Stimulated activated CD4-positive, alpha-beta T cell treated with anti-CD3 and anti-CD28 coated beads, Interleukin-4, amount 100 ng/mL, for 1 hour (primary cell): ENCODE measurements around the gene MC3R.

ENCODE experiments used
- DNase-seq: peaks from one replicate; pipeline ENCODE4 v3.0.0-alpha.2; 2020

The MC3R gene

DNA sequence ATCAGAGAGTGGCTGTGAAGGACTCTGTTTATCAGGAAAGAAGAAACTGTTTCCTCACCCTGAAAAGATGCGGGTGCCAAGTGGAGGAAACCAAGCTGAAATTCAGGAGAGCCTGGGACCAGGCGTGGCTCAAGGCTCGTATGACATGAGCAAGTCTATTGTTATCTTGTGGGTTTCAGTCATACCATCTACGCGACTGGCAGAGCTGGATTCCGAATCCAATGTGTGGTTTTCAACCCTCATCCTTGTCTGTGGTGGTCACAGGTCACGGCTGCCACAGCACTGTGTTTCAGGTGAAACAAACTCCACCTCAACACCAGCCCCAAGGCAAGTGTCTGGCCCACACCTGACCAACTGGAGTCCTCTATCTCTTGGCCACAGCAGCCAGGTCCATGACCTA is 9.1 kb downstream of the MC3R start:
- DNase-seq, result no peak

DNA sequence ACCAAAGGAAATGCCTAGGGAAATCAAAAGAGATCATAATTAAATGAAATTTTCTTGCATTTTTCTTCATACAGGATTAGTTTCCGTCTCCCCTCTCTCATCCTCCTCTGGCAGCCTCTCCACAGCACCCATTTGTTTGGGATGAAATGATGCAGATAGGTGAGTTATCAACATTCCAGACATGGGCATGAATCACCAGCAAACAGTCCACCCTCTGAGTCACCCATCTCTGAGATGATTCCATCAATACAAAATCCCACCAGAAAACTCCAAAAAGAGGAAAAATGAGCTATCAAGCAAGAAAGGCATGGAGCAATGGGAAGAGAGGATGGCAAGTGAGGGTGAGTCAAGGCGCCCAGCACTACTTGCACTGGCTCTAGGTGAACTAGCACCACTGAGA is 11.4 kb downstream of the MC3R start:
- no peak for DNase-seq

DNA sequence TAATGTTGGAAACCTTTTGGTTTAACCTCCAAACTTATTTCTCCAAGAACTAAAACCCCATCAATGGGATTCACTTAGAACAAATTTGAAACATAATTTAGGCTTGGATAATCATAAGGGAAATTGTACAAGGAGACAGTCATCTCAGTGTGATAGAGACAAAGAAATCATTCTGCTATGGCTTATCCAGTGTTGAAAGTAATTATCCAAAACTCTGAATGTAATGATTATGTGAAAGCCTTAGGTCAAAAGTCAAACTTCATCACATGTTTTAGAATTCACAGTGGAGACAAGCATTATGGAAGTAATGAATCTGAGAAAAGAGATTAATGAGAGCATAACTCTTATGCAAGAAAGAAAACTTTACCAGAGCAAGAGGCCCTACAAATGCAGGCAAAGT is 20.0 kb downstream of the MC3R start:
- no peak for DNase-seq

DNA sequence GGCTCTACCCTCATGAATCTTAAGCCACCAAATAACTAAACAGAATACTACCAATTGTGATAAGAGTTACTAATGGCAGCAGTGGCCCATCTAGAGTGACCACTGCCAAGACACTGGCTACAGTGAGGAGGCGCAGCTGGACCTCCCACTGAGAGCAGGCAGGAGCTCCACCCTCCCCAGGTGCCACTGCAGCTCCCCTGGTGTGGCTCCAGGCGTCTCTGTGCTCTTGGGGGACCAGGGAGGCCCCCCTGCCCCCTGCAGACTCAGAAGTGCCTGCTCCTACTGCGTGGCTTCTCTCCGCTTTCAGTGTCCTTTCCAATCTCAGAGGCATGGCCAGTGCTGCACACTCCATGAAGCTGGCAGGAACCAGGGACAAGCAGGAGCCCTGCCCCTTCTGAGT is 23.4 kb downstream of the MC3R start:
- no peak for DNase-seq

DNA sequence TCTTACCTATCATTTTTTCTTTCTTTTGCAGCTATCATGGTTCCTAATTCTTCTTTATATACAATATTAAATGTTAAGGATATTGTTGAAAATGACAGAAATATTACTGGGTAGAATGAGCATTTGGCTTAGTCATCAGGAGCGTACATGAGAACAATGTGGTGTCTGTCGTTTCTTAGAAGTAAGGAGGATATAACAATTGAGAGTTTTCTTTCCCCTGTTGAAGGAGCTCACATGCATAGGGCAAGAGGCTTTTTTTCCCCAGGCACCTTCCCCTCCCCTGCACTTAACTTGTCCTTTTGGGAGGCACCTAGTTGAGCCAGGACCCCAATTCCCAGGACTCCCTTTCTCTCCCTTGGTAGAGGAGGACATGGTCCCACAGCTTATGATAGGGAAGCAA is 25.0 kb downstream of the MC3R start:
- DNase-seq, result no peak

DNA sequence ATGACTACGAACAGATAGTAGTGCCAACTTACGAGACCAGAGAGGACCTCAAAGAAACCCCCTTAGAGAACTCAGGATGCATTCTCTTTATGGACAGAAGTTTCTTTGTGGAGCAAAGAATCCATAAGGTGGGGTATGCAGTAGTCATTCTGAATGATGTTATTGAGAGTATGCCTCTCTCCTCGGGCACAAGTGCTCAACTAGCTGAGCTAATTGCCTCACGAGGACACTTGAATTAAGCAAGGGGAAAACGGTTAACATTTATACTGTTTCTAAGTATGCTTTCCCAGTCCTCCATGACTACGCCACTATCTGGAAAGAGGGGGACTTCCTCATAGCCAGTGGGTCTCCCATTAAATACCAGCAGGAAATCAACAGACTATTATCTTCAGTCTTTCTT is 25.6 kb downstream of the MC3R start:
- no peak for DNase-seq

DNA sequence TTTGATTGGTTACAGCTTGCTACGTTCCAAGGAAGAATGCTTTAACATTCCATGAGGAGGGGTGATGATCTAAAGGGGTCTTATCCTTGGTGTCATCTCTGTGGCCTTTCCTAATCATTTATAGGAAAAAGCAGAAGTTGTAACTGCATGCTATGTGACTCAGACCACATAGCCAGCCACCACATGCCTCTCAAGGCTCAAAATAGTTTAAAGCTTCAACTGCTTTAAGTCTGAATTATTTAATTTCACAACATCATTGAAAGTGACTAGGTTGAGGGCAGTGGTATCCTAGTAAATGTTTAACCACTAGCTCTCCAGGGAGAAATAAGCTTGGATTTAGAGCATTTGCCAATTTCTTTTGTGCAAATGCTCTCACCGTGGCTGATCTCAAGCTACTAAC is 29.7 kb downstream of the MC3R start:
- no peak for DNase-seq

DNA sequence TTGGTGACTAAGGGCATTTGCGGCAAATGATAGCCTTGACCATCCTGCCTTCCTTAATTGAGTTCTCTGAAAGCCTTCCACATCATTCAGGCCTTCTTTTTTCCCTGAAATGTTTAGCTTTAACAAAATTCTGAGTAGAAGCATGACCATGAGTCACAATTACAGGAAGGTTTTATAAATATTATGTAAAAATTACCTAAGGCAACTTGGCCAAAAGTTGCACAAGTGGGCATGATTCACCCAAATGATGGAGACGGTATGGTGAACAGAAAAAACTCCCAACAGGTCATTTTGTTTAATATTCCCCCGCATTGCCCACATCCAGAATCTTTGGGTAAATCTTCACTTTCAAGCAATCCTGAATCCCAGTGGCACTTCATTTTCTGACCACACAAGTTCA is 37.0 kb downstream of the MC3R start:
- DNase-seq, result no peak

DNA sequence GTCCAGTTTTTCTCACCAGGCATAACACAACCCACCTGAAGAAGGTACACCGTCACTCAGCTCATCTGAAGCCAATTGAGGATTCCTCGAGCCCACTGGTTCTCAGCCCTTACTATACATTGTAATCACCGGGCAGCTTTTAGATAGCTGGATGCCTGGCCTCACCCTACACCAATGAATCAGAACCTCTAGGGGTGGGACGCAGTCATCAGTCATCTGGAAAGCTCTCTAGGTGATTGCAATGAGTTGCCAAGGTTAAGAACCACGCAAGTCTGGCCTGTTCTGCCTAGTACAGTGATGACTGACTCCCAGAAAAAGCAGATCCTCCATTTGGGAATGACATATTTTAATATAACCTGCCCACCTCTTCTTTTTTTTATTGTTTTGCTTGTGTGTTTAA is 41.1 kb downstream of the MC3R start:
- no peak for DNase-seq

DNA sequence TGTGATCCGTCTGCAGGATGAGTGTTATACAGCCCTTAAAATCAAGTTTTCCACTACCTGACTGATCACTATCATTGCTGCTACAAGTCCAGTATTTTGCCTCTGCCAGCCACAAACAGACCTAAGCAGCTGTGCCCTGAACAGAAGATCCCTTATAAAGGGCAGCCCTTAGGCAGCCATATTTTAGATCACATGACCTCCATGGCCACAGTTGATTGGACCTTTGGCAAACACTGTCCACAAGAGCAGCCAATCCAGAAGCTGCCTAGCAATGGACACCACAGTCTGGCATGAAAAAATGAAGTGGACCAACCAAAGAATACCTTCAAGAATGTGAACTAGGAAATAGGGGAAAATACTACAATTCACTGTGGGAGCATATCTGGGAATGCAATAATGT is 50.8 kb downstream of the MC3R start:
- DNase-seq, result no peak
